Umbilical cord (tissue), 2 donors: Measurements from ENCODE around the gene CNDP1. TPM values are rescaled to one million over a fixed set of nuclear protein-coding genes. Genes with fewer than 3 reads are reported as not detected.
"Not testable (repeated sequence)": the region's sequence is repeated elsewhere in the genome, so short reads cannot be mapped to it uniquely, and the experiment has no call there.

Experiments used
- DNase-seq: peaks from one replicate; pipeline ENCODE4 v3.0.0-alpha.2; 2015; ENCODE audit warnings: low spot score
- total RNA-seq: library from RNA; depleted of rRNA; stranded (reverse); fragments of >200 nt; gene quantifications from one replicate; pipeline ENCODE4 v1.2.3, GENCODE V29; 2014; ENCODE audit warnings: low replicate concordance; ENCODE audit not compliant: insufficient read depth

The CNDP1 gene
- total RNA-seq, 1 donor from 2014 or later = 1.2 TPM

- DNase-seq = no peak
Observed at GRCh38 chr18:74520096-74520833, 14.0 kb upstream of the CNDP1 start.

GRCh38 chr18:74521068-74521725 lies 13.1 kb upstream of the CNDP1 start:
- no peak for DNase-seq

GRCh38 chr18:74522635-74523548 lies 11.4 kb upstream of the CNDP1 start:
- DNase-seq = no peak

- DNase-seq = no peak
Observed at GRCh38 chr18:74524097-74524496, 10.2 kb upstream of the CNDP1 start.

GRCh38 chr18:74524915-74525314 lies 9.4 kb upstream of the CNDP1 start:
- not testable (repeated sequence) for DNase-seq

GRCh38 chr18:74525741-74526140 lies 8.6 kb upstream of the CNDP1 start:
- no peak for DNase-seq

GRCh38 chr18:74526488-74526887 lies 7.8 kb upstream of the CNDP1 start:
- DNase-seq = peak; percentile 44

GRCh38 chr18:74528478-74528877 lies 5.8 kb upstream of the CNDP1 start:
- DNase-seq = no peak

- no peak for DNase-seq
Observed at GRCh38 chr18:74528913-74529312, 5.4 kb upstream of the CNDP1 start.

GRCh38 chr18:74529378-74529777 lies 4.9 kb upstream of the CNDP1 start:
- no peak for DNase-seq

GRCh38 chr18:74529811-74530583 lies 4.3 kb upstream of the CNDP1 start:
- DNase-seq = no peak

- no peak for DNase-seq
Observed at GRCh38 chr18:74530584-74530862, 3.8 kb upstream of the CNDP1 start.

GRCh38 chr18:74531043-74531442 lies 3.3 kb upstream of the CNDP1 start:
- no peak for DNase-seq

- no peak for DNase-seq
Observed at GRCh38 chr18:74532511-74533025, 1.7 kb upstream of the CNDP1 start.

- no peak for DNase-seq
Observed at GRCh38 chr18:74533666-74534065, 634 bp upstream of the CNDP1 start.

GRCh38 chr18:74534981-74535649 lies 815 bp downstream of the CNDP1 start:
- DNase-seq = no peak

- DNase-seq = no peak
Observed at GRCh38 chr18:74539289-74539688, 5.0 kb downstream of the CNDP1 start.

- no peak for DNase-seq
Observed at GRCh38 chr18:74540652-74541421, 6.5 kb downstream of the CNDP1 start.

GRCh38 chr18:74541703-74542555 lies 7.6 kb downstream of the CNDP1 start:
- DNase-seq = peak; percentile 24
